NT2/D1 (cell line): ENCODE data around the gene PARL.

Source experiments
- SUZ12 ChIP-seq: IDR thresholded peaks from 2 replicates; pipeline ENCODE4 v1.6.1; 2011; ENCODE audit not compliant: insufficient read length, insufficient read depth; ENCODE audit errors: extremely low read depth
- YY1 ChIP-seq: IDR thresholded peaks from 2 replicates; pipeline ENCODE4 v1.6.1; 2011; ENCODE audit not compliant: insufficient read length, insufficient read depth
- ZNF274 ChIP-seq: IDR thresholded peaks from 2 replicates; pipeline ENCODE4 v1.6.1; 2011; ENCODE audit warnings: mild to moderate bottlenecking, low read depth, low read length

DNA sequence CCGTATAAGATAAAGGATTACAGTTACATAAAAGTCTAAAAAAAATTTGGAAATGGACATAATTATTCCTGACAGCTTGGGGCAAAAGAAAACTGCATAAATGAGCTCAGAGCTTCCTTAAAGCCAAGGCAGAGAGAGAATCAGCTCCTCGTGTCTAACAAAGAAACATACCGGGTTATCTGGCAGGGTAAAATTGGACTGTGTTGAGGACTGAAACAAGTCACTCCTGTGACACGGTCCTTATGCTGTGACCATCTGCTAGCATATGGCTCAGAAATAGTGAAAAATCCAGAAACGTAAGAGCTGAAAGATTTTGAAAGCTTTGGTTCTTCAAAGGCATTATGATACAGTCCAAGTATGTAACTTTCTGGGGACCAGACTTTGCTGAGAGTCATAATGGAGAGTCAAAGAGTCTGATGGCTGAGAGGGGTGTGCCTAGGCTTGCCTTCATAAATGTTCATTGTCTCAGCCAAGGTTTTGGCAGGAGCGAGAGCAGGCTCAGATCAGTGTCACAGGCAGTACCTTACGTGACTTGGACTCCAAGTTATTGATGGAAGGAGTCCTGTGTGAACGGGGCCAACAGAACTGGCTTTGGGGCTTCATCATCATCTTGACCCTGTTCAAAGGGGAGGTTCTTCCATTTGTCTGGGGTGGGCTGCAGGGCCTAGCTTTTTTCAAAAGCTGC, 71.8 kb downstream of the PARL start:
- TF ChIP-seq YY1: no peak
- TF ChIP-seq SUZ12: no peak
- TF ChIP-seq ZNF274: no peak
